HepG2 (cell line): ENCODE data around the gene LCP2. TPM values are rescaled to one million over a fixed set of nuclear protein-coding genes. Genes with fewer than 3 reads are reported as not detected.

Experiments
- ATAC-seq: fragments of 200-7000 bp; cut with Tn5 transposase; 3 replicates; pipeline ENCODE4 v1.9.1; 2020; ENCODE audit warnings: mild to moderate bottlenecking, moderate library complexity
- BruUV-seq: library from RNA; stranded (reverse); fragments of 400-500 nt; replicated peaks from 2 replicates; lab custom pipeline; 2021; lab: Mats Ljungman, UMichigan
- CTCF ChIA-PET: fragments of 300-600 bp; formaldehyde crosslinking; extraction: SDS; loops from one replicate; lab custom pipeline; 2021; ENCODE audit warnings: low total read pairs, inconsistent platforms, low intra/inter-chr PET ratio; lab: Yijun Ruan, JAX
- POLR2A ChIA-PET: fragments of 350-600 bp; sonication (Branson Sonifier 250); formaldehyde crosslinking; loops from one replicate; lab custom pipeline; 2020; ENCODE audit warnings: antibody characterized with exemption, inconsistent platforms; lab: Yijun Ruan, JAX
- DNase-seq: peaks from one replicate; pipeline ENCODE4 v3.0.0-alpha.2; 2015; ENCODE audit warnings: low spot score
- FAIRE-seq: peaks from 3 replicates; lab custom pipeline; 2011; peaks lifted over from hg19 to GRCh38; lab: Jason Lieb, UNC
- H2AFZ ChIP-seq: one replicate; pipeline ENCODE4 v1.6.1; 2011; ENCODE audit warnings: low read length, inconsistent platforms
- H3K27ac ChIP-seq: fragments of 300-600 bp; 3 replicates; pipeline ENCODE4 v1.8.0; 2011; ENCODE audit warnings: mixed run types, mild to moderate bottlenecking, mixed read lengths, low read length, inconsistent platforms; ENCODE audit not compliant: insufficient read depth; ENCODE audit errors: extremely low read length
- H3K27me3 ChIP-seq, 2 experiments: fragments of 200-600 bp in 1 of 2; 2 replicates in 1 of 2; 3 replicates in 1 of 2; pipeline versions ENCODE4 v1.6.0 to v1.8.0; 2011; ENCODE audit warnings: low read length in 2 of 2, mild to moderate bottlenecking in 2 of 2, moderate library complexity in 2 of 2, inconsistent platforms in 1 of 2; ENCODE audit not compliant: insufficient read depth in 2 of 2, control insufficient read depth in 1 of 2
- H3K36me3 ChIP-seq, 2 experiments: fragments of 200-600 bp in 1 of 2; replicated peaks in 1 of 2; 2 replicates in 1 of 2; 3 replicates in 1 of 2; pipeline versions ENCODE4 v1.5.1 to v1.8.0; 2011; ENCODE audit warnings: low read length in 2 of 2, inconsistent platforms in 1 of 2; ENCODE audit not compliant: insufficient read depth in 2 of 2, control insufficient read depth in 1 of 2
- H3K4me1 ChIP-seq: 2 replicates; pipeline ENCODE4 v1.5.1; 2012; ENCODE audit warnings: low read length, inconsistent platforms; ENCODE audit not compliant: insufficient read depth
- H3K4me2 ChIP-seq: 2 replicates; pipeline ENCODE4 v1.6.0; 2011; ENCODE audit warnings: low read depth, low read length, inconsistent platforms
- H3K4me3 ChIP-seq, 3 experiments: fragments of 200-600 bp in 1 of 3; sonication (generic), shearing (Covaris generic) in 1 of 3; replicated peaks in 1 of 3; 2 replicates each; pipeline ENCODE4 v1.5.1; 2011 to 2016; ENCODE audit warnings: low read length in 3 of 3, inconsistent platforms in 2 of 3, low read depth in 2 of 3, mild to moderate bottlenecking in 2 of 3, control low read depth in 1 of 3, mixed read lengths in 1 of 3; ENCODE audit not compliant: insufficient read depth in 1 of 3
- H3K79me2 ChIP-seq: one replicate; pipeline ENCODE4 v1.6.1; 2011; ENCODE audit warnings: low read length, inconsistent platforms; ENCODE audit not compliant: insufficient read depth
- H3K9ac ChIP-seq: 2 replicates; pipeline ENCODE4 v1.6.0; 2011; ENCODE audit warnings: mild to moderate bottlenecking, low read depth, low read length, inconsistent platforms; ENCODE audit not compliant: insufficient read depth
- H3K9me3 ChIP-seq: 2 replicates; pipeline ENCODE4 v1.5.1; 2012; ENCODE audit warnings: mild to moderate bottlenecking, low read length
- H4K20me1 ChIP-seq: 2 replicates; pipeline ENCODE4 v1.6.0; 2011; ENCODE audit warnings: inconsistent platforms, mild to moderate bottlenecking, low read length, moderate library complexity; ENCODE audit not compliant: insufficient read depth
- CREM ChIP-seq, 2 experiments: sonication (generic) in 1 of 2; formaldehyde crosslinking in 1 of 2; IDR thresholded peaks; 2 replicates each; pipeline versions ENCODE4 v1.4.0 to v1.6.1; 2016 to 2020; ENCODE audit warnings: antibody characterized with exemption in 1 of 2, mild to moderate bottlenecking in 1 of 2, missing genetic modification reagents in 1 of 2
- IKZF5 ChIP-seq: IDR thresholded peaks from 2 replicates; pipeline ENCODE4 v1.6.1; 2018; ENCODE audit warnings: missing genetic modification reagents, mild to moderate bottlenecking, missing compliant biosample characterization
- POLR2G ChIP-seq: fragments of 200-400 bp; formaldehyde crosslinking; IDR thresholded peaks from 2 replicates; pipeline ENCODE4 v1.6.1; 2018; ENCODE audit warnings: mild to moderate bottlenecking, low read depth, low read length, moderate library complexity
- ZNF337 ChIP-seq: sonication (generic); formaldehyde crosslinking; IDR thresholded peaks from 2 replicates; pipeline ENCODE4 v1.5.1; 2020; ENCODE audit warnings: missing genetic modification reagents, low read depth, mild to moderate bottlenecking, borderline replicate concordance
- ZNF652 ChIP-seq: IDR thresholded peaks from 2 replicates; pipeline ENCODE4 v1.6.1; 2016; ENCODE audit warnings: low read depth, borderline replicate concordance
- ZNF749 ChIP-seq: sonication (generic); formaldehyde crosslinking; IDR thresholded peaks from 2 replicates; pipeline ENCODE4 v1.8.0; 2022; ENCODE audit warnings: mild to moderate bottlenecking, missing genetic modification reagents, moderate library complexity, borderline replicate concordance
- ZNF792 ChIP-seq: IDR thresholded peaks from 2 replicates; pipeline ENCODE4 v1.6.1; 2016
- WGBS: methylation state at CpG from one replicate; pipeline ENCODE4 v1.1.6; 2017; ENCODE audit warnings: low lambda C conversion rate; 5-methylcytosine and 5-hydroxymethylcytosine counted together
- in situ Hi-C: cut with HindIII; loops from 2 replicates; pipeline ENCODE4 v1.10.0; 2017; ENCODE audit warnings: low pct_unique_long_range_greater_than_20kb; ENCODE audit not compliant: extremely low pct_ligation_motif_present
- intact Hi-C: fragments of 100-400 bp; cut with micrococcal nuclease; formaldehyde crosslinking; loops from one replicate; pipeline ENCODE4 v1.10.0; 2022; ENCODE audit not compliant: unreplicated experiment
- polyA plus RNA-seq, 8 experiments: library from polyadenylated mRNA; depleted of rRNA in 3 of 8; stranded (reverse) in 7 of 8; unstranded in 1 of 8; fragments of >200 nt; fragmentation: Illumina TruSeq in 4 of 8; extraction: Trizol in 4 of 8; gene quantifications; 2 replicates each; pipeline versions ENCODE4 v1.2.1 to v1.2.3, GENCODE V29; 2011 to 2016; ENCODE audit warnings: low read depth in 4 of 8, missing spikeins in 1 of 8, mixed read lengths in 1 of 8; ENCODE audit not compliant: insufficient read depth in 1 of 8
- total RNA-seq, 5 experiments: library from RNA; depleted of rRNA; stranded (reverse); fragments of >200 nt; fragmentation: Illumina TruSeq; extraction: Trizol; gene quantifications; 2 replicates each; pipeline ENCODE4 v1.2.3, GENCODE V29; 2016; ENCODE audit warnings: low read depth in 1 of 5
- TF ChIP-seq, protein P1 (sequence below): sonication (generic); formaldehyde crosslinking; IDR thresholded peaks from 2 replicates; pipeline ENCODE4 v1.5.0; 2020; ENCODE audit warnings: mild to moderate bottlenecking, missing genetic modification reagents, borderline replicate concordance
- TF ChIP-seq, protein P2 (sequence below): sonication (generic); formaldehyde crosslinking; IDR thresholded peaks from 2 replicates; pipeline ENCODE4 v1.8.0; 2022; ENCODE audit warnings: mild to moderate bottlenecking, missing genetic modification reagents, borderline replicate concordance
- TF ChIP-seq, protein P3 (sequence below): sonication (generic); formaldehyde crosslinking; IDR thresholded peaks from 2 replicates; pipeline ENCODE4 v1.4.0; 2020; ENCODE audit warnings: low read depth, mild to moderate bottlenecking, missing genetic modification reagents

LCP2 gene
- total and polyA plus RNA-seq, 2 of the 13 experiments (the other 11 are each of a cell fraction or from before 2014, with no cell fraction given), result not detected

GRCh38 chr5:170300361-170301013, 2.9 kb upstream of the LCP2 start:
- Histone ChIP-seq H3K4me2 (no peak overlapping the region), H3K4me1 (no peaks in the 10 kb centered on the region), H3K27me3 (peaks cover 0 to 14% of the 10 kb centered on the region in 2 experiments; a peak in 1 of 5 replicates), H4K20me1 (no peaks in the 10 kb centered on the region), H3K27ac (no peak overlapping the region), H3K36me3 (no peaks in the 10 kb centered on the region), H2AFZ (no peak overlapping the region), H3K4me3 (no peak overlapping the region), H3K9ac (no peak overlapping the region), H3K79me2 (no peaks in the 10 kb centered on the region)
- intact Hi-C loops (no loop called here), in situ Hi-C loops (no loop called here)
- FAIRE-seq (no peak), DNase-seq (no peak), ATAC-seq (no peak)
- no TSS peak for BruUV-seq
- ChIA-PET POLR2A (no interaction called here), CTCF (no interaction called here)
- WGBS, result 28% methylated on average over 5 of the region's 7 CpGs
- TF ChIP-seq IKZF5 (CRISPR knock-in tag) (no peak), ZNF652 (CRISPR knock-in tag) (no peak), ZNF749 (CRISPR knock-in tag) (no peak), ZNF792 (CRISPR knock-in tag) (no peak), ZNF337 (CRISPR knock-in tag) (no peak), CREM (IDR thresholded peaks at IDR 0.05) (no peak), CREM (CRISPR knock-in tag; IDR thresholded peaks at IDR 0.05) (no peak), POLR2G (no peak)
- TF ChIP-seq, protein P1, sequence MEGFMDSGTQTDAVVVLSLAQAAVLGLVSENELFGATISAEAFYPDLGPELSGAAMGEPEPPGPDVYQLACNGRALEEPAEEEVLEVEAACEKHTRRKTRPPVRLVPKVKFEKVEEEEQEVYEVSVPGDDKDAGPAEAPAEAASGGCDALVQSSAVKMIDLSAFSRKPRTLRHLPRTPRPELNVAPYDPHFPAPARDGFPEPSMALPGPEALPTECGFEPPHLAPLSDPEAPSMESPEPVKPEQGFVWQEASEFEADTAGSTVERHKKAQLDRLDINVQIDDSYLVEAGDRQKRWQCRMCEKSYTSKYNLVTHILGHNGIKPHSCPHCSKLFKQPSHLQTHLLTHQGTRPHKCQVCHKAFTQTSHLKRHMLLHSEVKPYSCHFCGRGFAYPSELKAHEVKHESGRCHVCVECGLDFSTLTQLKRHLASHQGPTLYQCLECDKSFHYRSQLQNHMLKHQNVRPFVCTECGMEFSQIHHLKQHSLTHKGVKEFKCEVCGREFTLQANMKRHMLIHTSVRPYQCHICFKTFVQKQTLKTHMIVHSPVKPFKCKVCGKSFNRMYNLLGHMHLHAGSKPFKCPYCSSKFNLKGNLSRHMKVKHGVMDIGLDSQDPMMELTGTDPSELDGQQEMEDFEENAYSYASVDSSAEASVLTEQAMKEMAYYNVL, result no peak
- TF ChIP-seq, protein P2, sequence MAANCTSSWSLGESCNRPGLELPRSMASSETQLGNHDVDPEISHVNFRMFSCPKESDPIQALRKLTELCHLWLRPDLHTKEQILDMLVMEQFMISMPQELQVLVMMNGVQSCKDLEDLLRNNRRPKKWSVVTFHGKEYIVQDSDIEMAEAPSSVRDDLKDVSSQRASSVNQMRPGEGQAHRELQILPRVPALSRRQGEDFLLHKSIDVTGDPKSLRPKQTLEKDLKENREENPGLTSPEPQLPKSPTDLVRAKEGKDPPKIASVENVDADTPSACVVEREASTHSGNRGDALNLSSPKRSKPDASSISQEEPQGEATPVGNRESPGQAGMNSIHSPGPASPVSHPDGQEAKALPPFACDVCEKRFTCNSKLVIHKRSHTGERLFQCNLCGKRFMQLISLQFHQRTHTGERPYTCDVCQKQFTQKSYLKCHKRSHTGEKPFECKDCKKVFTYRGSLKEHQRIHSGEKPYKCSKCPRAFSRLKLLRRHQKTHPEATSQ (CRISPR knock-in tag), result no peak
- TF ChIP-seq, protein P3, sequence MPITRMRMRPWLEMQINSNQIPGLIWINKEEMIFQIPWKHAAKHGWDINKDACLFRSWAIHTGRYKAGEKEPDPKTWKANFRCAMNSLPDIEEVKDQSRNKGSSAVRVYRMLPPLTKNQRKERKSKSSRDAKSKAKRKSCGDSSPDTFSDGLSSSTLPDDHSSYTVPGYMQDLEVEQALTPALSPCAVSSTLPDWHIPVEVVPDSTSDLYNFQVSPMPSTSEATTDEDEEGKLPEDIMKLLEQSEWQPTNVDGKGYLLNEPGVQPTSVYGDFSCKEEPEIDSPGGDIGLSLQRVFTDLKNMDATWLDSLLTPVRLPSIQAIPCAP, result no peak
- TF ChIP-seq, all 625 proteins: peak for 0
- no peaks in the 10 kb centered on the region for H3K9me3 ChIP-seq
